Endodermal cell (in vitro differentiated cells): ENCODE data around the gene STX18. TPM values are rescaled to one million over a fixed set of nuclear protein-coding genes. Genes with fewer than 3 reads are reported as not detected.

Source experiments
- DNase-seq: peaks from one replicate; pipeline ENCODE4 v3.0.0-alpha.2; 2017
- H3K27ac ChIP-seq: 2 replicates; pipeline ENCODE4 v1.5.1; 2013; ENCODE audit warnings: mild to moderate bottlenecking, low read depth, low read length, moderate library complexity
- H3K27me3 ChIP-seq: 2 replicates; pipeline ENCODE4 v1.6.1; 2013; ENCODE audit warnings: mild to moderate bottlenecking, low read length, moderate library complexity; ENCODE audit not compliant: insufficient read depth, control insufficient read depth, poor library complexity, severe bottlenecking
- H3K36me3 ChIP-seq: 2 replicates; pipeline ENCODE4 v1.7.0; 2013; ENCODE audit warnings: mild to moderate bottlenecking, low read length, moderate library complexity; ENCODE audit not compliant: control insufficient read depth, insufficient read depth
- H3K4me1 ChIP-seq: one replicate; pipeline ENCODE4 v1.7.0; 2013; ENCODE audit warnings: low read length; ENCODE audit not compliant: control insufficient read depth, insufficient read depth
- H3K4me3 ChIP-seq: 2 replicates; pipeline ENCODE4 v1.5.1; 2013; ENCODE audit warnings: mild to moderate bottlenecking, low read length, moderate library complexity
- H3K9ac ChIP-seq: 2 replicates; pipeline ENCODE4 v1.6.1; 2013; ENCODE audit warnings: mild to moderate bottlenecking, low read length, moderate library complexity; ENCODE audit not compliant: poor library complexity, severe bottlenecking; ENCODE audit errors: extremely low read depth
- H3K9me3 ChIP-seq: 2 replicates; pipeline ENCODE4 v1.6.1; 2013; ENCODE audit warnings: mild to moderate bottlenecking, low read length, moderate library complexity; ENCODE audit not compliant: control insufficient read depth
- H3K27ac Mint-ChIP-seq: 2 replicates; pipeline ENCODE4 v1.8.0; 2020; ENCODE audit warnings: mixed read lengths
- H3K27me3 Mint-ChIP-seq: 2 replicates; pipeline ENCODE4 v1.8.0; 2021; ENCODE audit warnings: mild to moderate bottlenecking, mixed read lengths; ENCODE audit not compliant: insufficient read depth
- H3K36me3 Mint-ChIP-seq: 2 replicates; pipeline ENCODE4 v1.8.0; 2020; ENCODE audit warnings: low read depth, mixed read lengths
- H3K4me1 Mint-ChIP-seq: 2 replicates; pipeline ENCODE4 v1.8.0; 2020; ENCODE audit warnings: mixed read lengths
- H3K4me3 Mint-ChIP-seq: 2 replicates; pipeline ENCODE4 v1.8.0; 2020; ENCODE audit warnings: mild to moderate bottlenecking, moderate library complexity, mixed read lengths
- H3K9me3 Mint-ChIP-seq: 2 replicates; pipeline ENCODE4 v1.8.0; 2020; ENCODE audit warnings: mild to moderate bottlenecking, mixed read lengths
- CTCF ChIP-seq: fragments of 200-600 bp; sonication (generic); conservative IDR thresholded peaks from 2 replicates; pipeline ENCODE4 v1.5.0; 2021; ENCODE audit warnings: antibody characterized with exemption, mild to moderate bottlenecking
- WGBS, 2 experiments: methylation state at CpG; one replicate each; pipeline versions ENCODE4 v1.1.5 to v1.1.7; 2013; ENCODE audit warnings: missing lambda C conversion rate in 2 of 2, mixed read lengths in 1 of 2; ENCODE audit not compliant: insufficient coverage in 1 of 2, insufficient read length in 1 of 2; 5-methylcytosine and 5-hydroxymethylcytosine counted together
- total RNA-seq, 2 donors: library from RNA; stranded (reverse); fragmentation: NEBNext Ultra II Directional in 1 of 2; extraction: Animal tissue kit (Norgen Biotek cat#: 25700) in 1 of 2; gene quantifications; 2 replicates in 1 of 2; 3 replicates in 1 of 2; pipeline ENCODE4 v1.2.1, GENCODE V29; 2021

Gene STX18
- total RNA-seq, 2 donors from 2014 or later = 26.9 to 33.3 TPM

GRCh38 chr4:4585012-4585670 is 43.3 kb upstream of the STX18 start:
- H3K27ac Mint-ChIP-seq = no peak overlapping the region

DNA sequence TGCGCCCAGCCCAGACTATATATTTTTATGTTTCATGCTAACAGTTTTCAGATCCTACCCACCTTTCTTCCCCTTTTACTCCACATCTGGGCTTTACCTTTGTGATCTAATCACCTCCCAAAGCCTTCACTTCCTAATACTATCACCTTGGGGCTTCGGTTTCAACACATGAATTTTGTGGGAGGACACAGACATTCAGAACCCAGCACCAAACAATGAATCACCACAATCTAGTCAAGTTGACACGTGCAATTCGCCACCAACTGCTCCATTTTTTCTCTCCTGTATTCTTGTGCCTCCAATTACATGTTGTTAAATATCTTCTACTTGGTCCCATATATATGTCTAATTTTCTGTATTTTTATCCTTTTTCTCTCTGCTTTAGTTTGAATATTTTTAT is 41.8 kb upstream of the STX18 start:
- Mint-ChIP-seq H3K4me1 (peaks cover 10% of the 10 kb centered on the region), H3K4me3 (no peak overlapping the region), H3K27me3 (no peaks in the 10 kb centered on the region), H3K36me3 (peaks cover 11% of the 10 kb centered on the region), H3K9me3 (peaks cover 13% of the 10 kb centered on the region), H3K27ac (no peak overlapping the region)
- peaks cover 8% of the 10 kb centered on the region for H3K9me3 ChIP-seq
- 90 to 100% methylated on average over 2 to 4 of the region's 4 CpGs for WGBS, 2 experiments
- no peaks in the 10 kb centered on the region for H3K27me3 ChIP-seq
- TF ChIP-seq CTCF = no peak
- no peak overlapping the region for H3K4me3 ChIP-seq
- no peaks in the 10 kb centered on the region for H3K36me3 ChIP-seq
- no peak overlapping the region for H3K9ac ChIP-seq
- DNase-seq = no peak
- no peak overlapping the region for H3K27ac ChIP-seq
- no peaks in the 10 kb centered on the region for H3K4me1 ChIP-seq

More at GRCh38 chr4:4585012-4585670, 43.3 kb upstream of the STX18 start:
- Histone ChIP-seq H3K9ac (no peak overlapping the region), H3K4me3 (no peak overlapping the region), H3K27ac (no peak overlapping the region), H3K9me3 (peaks cover 8% of the 10 kb centered on the region), H3K4me1 (no peaks in the 10 kb centered on the region), H3K27me3 (no peaks in the 10 kb centered on the region), H3K36me3 (no peaks in the 10 kb centered on the region)
- Mint-ChIP-seq H3K9me3 (peaks cover 13% of the 10 kb centered on the region), H3K36me3 (peaks cover 11% of the 10 kb centered on the region), H3K4me3 (no peak overlapping the region), H3K27me3 (no peaks in the 10 kb centered on the region), H3K4me1 (no peaks in the 10 kb centered on the region)
- WGBS, 2 experiments = 88 to 94% methylated on average over 2 to 3 of the region's 3 CpGs
- TF ChIP-seq CTCF = no peak
- DNase-seq = no peak

DNA sequence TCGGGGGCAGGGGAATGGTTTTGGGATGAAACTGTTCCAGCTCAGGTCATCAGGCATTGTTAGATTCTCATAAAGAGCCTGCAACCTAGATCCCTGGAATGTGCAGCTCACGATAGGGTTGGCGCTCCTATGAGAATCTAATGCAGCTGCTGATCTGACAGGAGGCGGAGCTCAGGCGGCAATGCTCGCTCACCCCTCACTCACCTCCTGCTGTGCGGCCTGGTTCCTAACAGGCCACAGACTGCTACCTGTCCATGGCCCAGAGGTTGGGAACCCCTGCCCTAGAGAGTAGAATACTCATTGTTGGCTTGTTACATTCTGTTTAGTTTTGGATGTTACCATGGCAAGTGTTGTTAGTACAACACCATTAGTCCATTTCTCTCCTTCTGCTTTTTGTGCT is 40.8 kb upstream of the STX18 start:
- Histone ChIP-seq H3K9me3 (peaks cover 8% of the 10 kb centered on the region), H3K36me3 (no peaks in the 10 kb centered on the region), H3K27me3 (no peaks in the 10 kb centered on the region), H3K27ac (no peak overlapping the region), H3K4me1 (no peaks in the 10 kb centered on the region), H3K4me3 (no peak overlapping the region), H3K9ac (no peak overlapping the region)
- H3K9me3 Mint-ChIP-seq = peaks cover 11% of the 10 kb centered on the region
- WGBS, 2 experiments = 72 to 78% methylated on average over 4 to 7 of the region's 7 CpGs
- TF ChIP-seq CTCF = no peak
- no peak overlapping the region for H3K4me3 Mint-ChIP-seq
- no peak overlapping the region for H3K27ac Mint-ChIP-seq
- peak; percentile 69 for DNase-seq
- H3K27me3 Mint-ChIP-seq = no peaks in the 10 kb centered on the region
- peaks cover 10% of the 10 kb centered on the region for H3K4me1 Mint-ChIP-seq
- H3K36me3 Mint-ChIP-seq = peaks cover 11% of the 10 kb centered on the region
